ENCODE data around the gene USP28. TPM values are rescaled to one million over a fixed set of nuclear protein-coding genes. Genes with fewer than 3 reads are reported as not detected.

Gene USP28
- total RNA-seq, 1 donor from 2014 or later = 12.3 TPM

GRCh38 chr11:113850188-113850587, 25.2 kb downstream of the USP28 start:
- Histone ChIP-seq H3K9me3 (no peaks in the 10 kb centered on the region), H3K4me3 (no peak overlapping the region), H3K36me3 (peaks cover 0 to 38% of the 10 kb centered on the region in 2 donors), H3K4me1 (no peaks in the 10 kb centered on the region), H3K27me3 (no peaks in the 10 kb centered on the region), H3K27ac (no peak overlapping the region)
- intact Hi-C loops (cut with DNase I) = no loop called here
- TF ChIP-seq POLR2A (IDR thresholded peaks at IDR 0.05) = no peak
- no peak for TF ChIP-seq POLR2AphosphoS5 (IDR thresholded peaks at IDR 0.05; ENCODE audit: insufficient read depth in 1 of 2, low read depth in 1 of 2)
- TF ChIP-seq CTCF (IDR thresholded peaks at IDR 0.05) = no peak
- no peak for DNase-seq (ENCODE audit: extremely low spot score in 2 of 2)

GRCh38 chr11:113849713-113850112, 25.7 kb downstream of the USP28 start:
- no peak for TF ChIP-seq POLR2AphosphoS5 (IDR thresholded peaks at IDR 0.05; ENCODE audit: insufficient read depth in 1 of 2, low read depth in 1 of 2)
- Histone ChIP-seq H3K27me3 (no peaks in the 10 kb centered on the region), H3K4me1 (no peaks in the 10 kb centered on the region), H3K4me3 (no peak overlapping the region), H3K27ac (no peak overlapping the region), H3K36me3 (peaks cover 0 to 38% of the 10 kb centered on the region in 2 donors), H3K9me3 (no peaks in the 10 kb centered on the region)
- no peak for DNase-seq (ENCODE audit: extremely low spot score in 2 of 2)
- intact Hi-C loops (cut with DNase I) = no loop called here

GRCh38 chr11:113847580-113847979, 27.8 kb downstream of the USP28 start:
- intact Hi-C loops (cut with DNase I) = no loop called here
- peaks cover 0 to 42% of the 10 kb centered on the region in 2 donors for H3K36me3 ChIP-seq

GRCh38 chr11:113847111-113847510, 28.3 kb downstream of the USP28 start:
- Histone ChIP-seq H3K27ac (no peak overlapping the region), H3K36me3 (peaks cover 0 to 37% of the 10 kb centered on the region in 2 donors)
- intact Hi-C loops (cut with DNase I) = no loop called here

More at GRCh38 chr11:113847580-113847979, 27.8 kb downstream of the USP28 start:
- DNase-seq (ENCODE audit: extremely low spot score in 2 of 2) = no peak
- Histone ChIP-seq H3K27ac (no peak overlapping the region), H3K9me3 (no peaks in the 10 kb centered on the region), H3K4me3 (no peak overlapping the region), H3K27me3 (no peaks in the 10 kb centered on the region), H3K4me1 (no peaks in the 10 kb centered on the region)
- TF ChIP-seq CTCF (IDR thresholded peaks at IDR 0.05) = no peak
- TF ChIP-seq POLR2AphosphoS5 (IDR thresholded peaks at IDR 0.05; ENCODE audit: insufficient read depth in 1 of 2, low read depth in 1 of 2) = no peak
- no peak for TF ChIP-seq POLR2A (IDR thresholded peaks at IDR 0.05)

GRCh38 chr11:113841691-113842090, 33.7 kb downstream of the USP28 start:
- H3K27me3 ChIP-seq = no peaks in the 10 kb centered on the region
- no peaks in the 10 kb centered on the region for H3K4me1 ChIP-seq
- DNase-seq (ENCODE audit: extremely low spot score in 2 of 2) = no peak
- peaks cover 0 to 30% of the 10 kb centered on the region in 2 donors for H3K36me3 ChIP-seq
- H3K4me3 ChIP-seq = no peak overlapping the region
- intact Hi-C loops (cut with DNase I) = no loop called here
- no peaks in the 10 kb centered on the region for H3K9me3 ChIP-seq
- no peak for TF ChIP-seq CTCF (IDR thresholded peaks at IDR 0.05)
- no peak for TF ChIP-seq POLR2A (IDR thresholded peaks at IDR 0.05)
- TF ChIP-seq POLR2AphosphoS5 (IDR thresholded peaks at IDR 0.05; ENCODE audit: insufficient read depth in 1 of 2, low read depth in 1 of 2) = no peak
- H3K27ac ChIP-seq = no peak overlapping the region

More at GRCh38 chr11:113847111-113847510, 28.3 kb downstream of the USP28 start:
- H3K4me1 ChIP-seq = no peaks in the 10 kb centered on the region
- H3K9me3 ChIP-seq = no peaks in the 10 kb centered on the region
- H3K4me3 ChIP-seq = no peak overlapping the region
- H3K27me3 ChIP-seq = no peaks in the 10 kb centered on the region
- DNase-seq (ENCODE audit: extremely low spot score in 2 of 2) = no peak
- TF ChIP-seq POLR2A (IDR thresholded peaks at IDR 0.05) = no peak
- TF ChIP-seq POLR2AphosphoS5 (IDR thresholded peaks at IDR 0.05; ENCODE audit: insufficient read depth in 1 of 2, low read depth in 1 of 2) = no peak
- TF ChIP-seq CTCF (IDR thresholded peaks at IDR 0.05) = no peak

Measured in vagina (tissue), 2 donors.